CD8-positive, alpha-beta memory T cell (primary cell): ENCODE results near the gene DDX46. TPM values are rescaled to one million over a fixed set of nuclear protein-coding genes. Genes with fewer than 3 reads are reported as not detected.
"Not testable (repeated sequence)": the region's sequence is repeated elsewhere in the genome, so short reads cannot be mapped to it uniquely, and the experiment has no call there.

Experiments used
- CTCF ChIA-PET: fragments of 350-600 bp; sonication (Branson Sonifier 250); formaldehyde crosslinking; loops from one replicate; lab custom pipeline; 2021; ENCODE audit warnings: antibody characterized with exemption; lab: Charles Lee
- POLR2A ChIA-PET: fragments of 350-600 bp; sonication (Branson Sonifier 250); formaldehyde crosslinking; loops from one replicate; lab custom pipeline; 2021; ENCODE audit warnings: antibody characterized with exemption; lab: Charles Lee
- DNase-seq, 5 donors: peaks; one replicate each; pipeline versions ENCODE4 v3.0.0 to v3.0.0-alpha.2; 2020 to 2022; ENCODE audit warnings: mixed read lengths in 1 of 5
- H3K27ac ChIP-seq: one replicate; pipeline ENCODE4 v1.7.0; 2013; ENCODE audit warnings: low read depth, mild to moderate bottlenecking, low read length, moderate library complexity
- H3K27me3 ChIP-seq: 2 replicates; pipeline ENCODE4 v1.7.0; 2013; ENCODE audit warnings: low read length, mild to moderate bottlenecking; ENCODE audit not compliant: insufficient read depth, poor library complexity, severe bottlenecking
- H3K36me3 ChIP-seq: 2 replicates; pipeline ENCODE4 v1.7.0; 2013; ENCODE audit warnings: mild to moderate bottlenecking, low read length, moderate library complexity; ENCODE audit not compliant: insufficient read depth
- H3K4me1 ChIP-seq: 2 replicates; pipeline ENCODE4 v1.7.0; 2013; ENCODE audit warnings: mild to moderate bottlenecking, low read length, moderate library complexity; ENCODE audit not compliant: insufficient read depth
- H3K4me3 ChIP-seq: 2 replicates; pipeline ENCODE4 v1.7.0; 2013; ENCODE audit warnings: mild to moderate bottlenecking, low read length
- H3K9me3 ChIP-seq: 2 replicates; pipeline ENCODE4 v1.7.0; 2013; ENCODE audit warnings: mild to moderate bottlenecking, low read length
- H3K27ac Mint-ChIP-seq, 8 donors: one replicate each; pipeline ENCODE4 v1.8.0; 2020 to 2021; ENCODE audit warnings: mixed read lengths in 8 of 8, mild to moderate bottlenecking in 6 of 8, inconsistent platforms in 3 of 8, moderate library complexity in 3 of 8
- H3K27me3 Mint-ChIP-seq, 2 donors: one replicate each; pipeline ENCODE4 v1.8.0; 2020 to 2021; ENCODE audit warnings: mixed read lengths in 2 of 2, mild to moderate bottlenecking in 1 of 2, moderate library complexity in 1 of 2
- H3K36me3 Mint-ChIP-seq, 3 donors: one replicate each; pipeline ENCODE4 v1.8.0; 2020 to 2021; ENCODE audit warnings: mixed read lengths in 3 of 3, inconsistent platforms in 1 of 3, mild to moderate bottlenecking in 1 of 3
- H3K4me1 Mint-ChIP-seq, 3 donors: one replicate each; pipeline ENCODE4 v1.8.0; 2020 to 2021; ENCODE audit warnings: mixed read lengths in 3 of 3, inconsistent platforms in 1 of 3, mild to moderate bottlenecking in 1 of 3
- H3K4me3 Mint-ChIP-seq, 7 donors: one replicate each; pipeline ENCODE4 v1.8.0; 2020 to 2021; ENCODE audit warnings: mixed read lengths in 7 of 7, mild to moderate bottlenecking in 6 of 7, moderate library complexity in 4 of 7, inconsistent platforms in 2 of 7
- H3K9me3 Mint-ChIP-seq, 5 donors: one replicate each; pipeline ENCODE4 v1.8.0; 2020 to 2022; ENCODE audit warnings: mixed read lengths in 5 of 5, mild to moderate bottlenecking in 3 of 5, moderate library complexity in 2 of 5, inconsistent platforms in 1 of 5
- polyA plus RNA-seq: library from polyadenylated mRNA; unstranded; fragments of 300-500 nt; fragmentation: Illumina TruSeq; gene quantifications from one replicate; pipeline ENCODE4 v1.2.3, GENCODE V29; 2021
- total RNA-seq, 2 experiments: library from RNA; stranded (reverse); gene quantifications; one replicate each; pipeline ENCODE4 v1.2.3, GENCODE V29; 2021

The DDX46 gene
- total and polyA plus RNA-seq, 3 experiments from 2014 or later: 27.5 to 83.8 (median 81.3) TPM

DNA sequence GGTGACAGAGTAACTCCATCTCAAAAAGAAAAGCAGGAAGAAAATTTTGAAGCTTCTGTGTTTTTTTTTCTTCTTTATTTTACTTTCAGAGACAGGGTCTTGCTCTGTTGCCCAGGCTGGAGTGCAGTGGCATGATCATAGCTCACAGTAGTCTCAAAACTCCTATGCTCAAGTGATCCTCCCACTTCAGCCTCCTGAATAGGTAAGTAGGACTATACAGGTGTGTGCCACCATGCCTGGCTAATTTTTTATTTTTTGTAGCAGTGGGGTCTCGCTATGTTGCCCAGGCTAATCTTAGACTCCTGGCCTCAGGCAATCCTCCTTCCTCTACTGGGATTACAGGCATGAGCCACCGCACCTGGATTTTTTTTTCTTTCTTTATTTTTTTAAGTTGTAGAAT, 77.0 kb downstream of the DDX46 start:
- Histone ChIP-seq H3K4me1 (no peaks in the 10 kb centered on the region), H3K36me3 (peaks cover 3% of the 10 kb centered on the region), H3K27ac (no peak overlapping the region), H3K4me3 (no peak overlapping the region), H3K9me3 (no peaks in the 10 kb centered on the region), H3K27me3 (no peaks in the 10 kb centered on the region)
- Mint-ChIP-seq H3K4me3 (no peak overlapping the region), H3K36me3 (peaks cover 0 to 45% (median 6%) of the 10 kb centered on the region in 3 donors), H3K27ac (no peak overlapping the region), H3K4me1 (no peaks in the 10 kb centered on the region), H3K27me3 (no peaks in the 10 kb centered on the region), H3K9me3 (no peaks in the 10 kb centered on the region)
- CTCF ChIA-PET: interaction anchor here (1.7 kb wide), 1 partner anchor 69 kb away, joined by 4 read pairs; the partner anchor contains the start of gene PCBD2
- POLR2A ChIA-PET: no interaction called here
- DNase-seq: no peak

DNA sequence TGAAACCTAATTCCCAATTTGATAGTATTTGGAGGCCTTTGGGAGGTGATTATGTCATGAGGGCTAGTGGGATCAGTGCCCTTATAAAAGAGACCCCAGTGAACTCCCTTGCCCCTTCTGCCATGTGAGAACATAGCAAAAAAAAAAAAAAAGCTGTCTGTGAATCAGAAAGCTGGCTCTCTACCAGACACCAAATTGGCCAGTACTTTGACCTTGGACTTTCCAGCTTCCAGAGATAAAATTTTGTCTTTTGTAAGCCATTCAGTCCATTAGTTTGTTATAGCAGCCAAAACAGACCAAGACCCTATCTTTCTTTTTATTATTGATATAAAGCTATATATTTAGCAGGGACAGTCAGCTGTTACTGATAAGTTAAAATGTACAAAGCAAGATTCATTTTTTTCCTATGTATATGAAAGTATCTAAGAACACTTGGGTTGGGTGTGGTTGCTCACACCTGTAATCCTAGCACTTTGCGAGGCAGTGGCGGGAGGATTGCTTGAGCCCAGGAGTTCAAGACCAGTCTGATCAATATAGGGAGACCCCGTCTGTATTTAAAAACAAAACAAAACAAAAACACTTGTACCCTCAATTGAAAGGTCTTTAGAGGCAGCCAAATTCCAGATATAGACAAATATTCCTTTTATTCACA, 79.1 kb downstream of the DDX46 start:
- Histone ChIP-seq H3K27me3 (no peaks in the 10 kb centered on the region), H3K4me3 (no peak overlapping the region), H3K9me3 (no peaks in the 10 kb centered on the region), H3K36me3 (peaks cover 3% of the 10 kb centered on the region), H3K27ac (no peak overlapping the region), H3K4me1 (no peaks in the 10 kb centered on the region)
- no peaks in the 10 kb centered on the region for H3K4me1 Mint-ChIP-seq
- ChIA-PET CTCF (interaction anchor here (1.7 kb wide), 1 partner anchor 67 kb away, joined by 4 read pairs; the partner anchor contains the start of gene PCBD2), POLR2A (interaction anchor here (0.6 kb wide), 1 partner anchor 12 kb away, joined by 4 read pairs; no protein-coding TSS in a partner anchor)
- H3K36me3 Mint-ChIP-seq: peaks cover 0 to 39% (median 9%) of the 10 kb centered on the region in 3 donors
- H3K4me3 Mint-ChIP-seq: no peak overlapping the region
- H3K27ac Mint-ChIP-seq: no peak overlapping the region
- no peaks in the 10 kb centered on the region for H3K27me3 Mint-ChIP-seq
- no peak for DNase-seq
- no peaks in the 10 kb centered on the region for H3K9me3 Mint-ChIP-seq

DNA sequence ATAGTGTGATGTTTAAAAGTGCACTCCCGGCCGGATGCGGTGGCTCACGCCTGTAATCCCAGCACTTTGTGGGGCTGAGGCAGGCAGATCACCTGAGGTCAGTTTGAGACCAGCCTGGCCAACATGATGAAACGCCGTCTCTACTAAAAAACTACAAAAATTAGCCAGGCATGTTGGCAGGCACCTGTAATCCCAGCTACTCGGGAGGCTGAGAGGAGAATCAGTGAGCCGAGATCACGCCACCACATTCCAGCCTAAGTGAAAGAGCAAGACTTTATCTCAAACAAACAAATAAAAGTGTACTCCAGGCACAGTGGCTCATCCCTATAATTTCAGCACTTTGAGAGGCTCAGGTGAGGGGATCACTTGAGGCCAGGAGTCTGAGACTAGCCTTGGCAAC, 79.8 kb downstream of the DDX46 start:
- H3K27me3 Mint-ChIP-seq, DNase-seq, H3K27ac ChIP-seq, H3K4me3 ChIP-seq, H3K36me3 ChIP-seq, H3K4me1 Mint-ChIP-seq, H3K9me3 Mint-ChIP-seq, H3K27me3 ChIP-seq, H3K4me1 ChIP-seq, H3K4me3 Mint-ChIP-seq, H3K27ac Mint-ChIP-seq, CTCF ChIA-PET, H3K9me3 ChIP-seq, POLR2A ChIA-PET: not testable (repeated sequence)
- H3K36me3 Mint-ChIP-seq: peaks cover 0 to 35% (median 7%) of the 10 kb centered on the region in 3 donors

DNA sequence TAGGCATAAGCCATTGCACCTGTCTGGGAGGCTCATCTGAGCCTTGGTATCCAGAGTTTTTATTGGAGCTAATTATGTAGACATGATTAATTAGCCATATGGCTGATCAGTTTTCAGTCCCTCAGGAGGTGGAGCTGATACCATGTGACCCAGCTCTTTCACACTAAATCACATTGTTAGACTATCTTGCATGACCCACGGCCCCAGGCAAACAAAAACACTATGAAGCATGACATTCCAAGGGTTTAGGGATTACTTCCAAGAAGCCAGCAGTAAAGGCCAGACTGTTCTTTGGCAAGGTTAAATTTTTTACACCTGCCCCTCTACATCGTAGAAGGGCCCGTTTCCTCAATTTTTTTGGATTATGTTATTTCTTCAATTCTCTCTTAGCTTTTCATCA, 82.2 kb downstream of the DDX46 start:
- H3K9me3 Mint-ChIP-seq: no peaks in the 10 kb centered on the region

DNA sequence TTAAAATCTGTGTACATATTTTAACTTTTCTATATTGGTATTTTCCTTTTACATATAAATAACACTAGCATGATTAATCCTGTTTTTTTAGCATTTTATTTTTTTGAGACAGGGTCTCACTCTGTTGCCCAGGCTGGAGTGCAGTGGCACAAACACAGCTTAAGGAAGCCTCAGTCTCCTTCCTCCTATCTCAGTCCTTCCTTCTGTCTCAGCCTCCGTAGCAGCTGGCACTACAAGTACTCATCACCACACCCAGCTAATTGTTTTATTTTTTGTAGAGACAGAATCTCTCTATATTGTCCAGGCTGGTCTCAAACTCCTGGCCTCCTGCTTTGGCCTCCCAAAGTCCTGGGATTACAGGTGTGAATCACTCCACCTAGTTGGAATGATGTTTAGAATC, 85.7 kb downstream of the DDX46 start:
- no peak overlapping the region for H3K27ac ChIP-seq
- H3K27me3 ChIP-seq: no peaks in the 10 kb centered on the region
- H3K9me3 Mint-ChIP-seq: no peaks in the 10 kb centered on the region
- no peak overlapping the region for H3K4me3 ChIP-seq
- H3K4me3 Mint-ChIP-seq: no peak overlapping the region
- DNase-seq: no peak
- CTCF ChIA-PET: interaction anchor here (1.8 kb wide), 1 partner anchor 61 kb away, joined by 16 read pairs; the partner anchor contains the start of gene PCBD2
- H3K27ac Mint-ChIP-seq: peak overlapping the region in 6 of 8 donors; percentile 11 to 97 (median 62)
- no peaks in the 10 kb centered on the region for H3K27me3 Mint-ChIP-seq
- POLR2A ChIA-PET: interaction anchor here (0.6 to 1.9 kb wide), 2 partner anchors 60 to 106 kb away, joined by 3 to 21 read pairs; partner anchors contain the start of gene PCBD2
- peaks cover 25% of the 10 kb centered on the region for H3K4me1 ChIP-seq
- peaks cover 0 to 21% (median 4%) of the 10 kb centered on the region in 3 donors for H3K36me3 Mint-ChIP-seq
- H3K9me3 ChIP-seq: no peaks in the 10 kb centered on the region
- peaks cover 24 to 28% (median 28%) of the 10 kb centered on the region in 3 donors for H3K4me1 Mint-ChIP-seq
- H3K36me3 ChIP-seq: no peaks in the 10 kb centered on the region

More for the DNA sequence above, 82.2 kb downstream of the DDX46 start:
- Histone ChIP-seq H3K27ac (no peak overlapping the region), H3K9me3 (no peaks in the 10 kb centered on the region), H3K4me1 (peaks cover 8% of the 10 kb centered on the region), H3K4me3 (no peak overlapping the region), H3K27me3 (no peaks in the 10 kb centered on the region), H3K36me3 (no peaks in the 10 kb centered on the region)
- CTCF ChIA-PET: interaction anchor here (1.0 to 1.3 kb wide), 2 partner anchors 11 to 22 kb away, joined by 3 to 4 read pairs; no protein-coding TSS in a partner anchor
- Mint-ChIP-seq H3K27ac (peak overlapping the region in 1 of 8 donors; percentile 76), H3K4me1 (peaks cover 7 to 10% (median 9%) of the 10 kb centered on the region in 3 donors), H3K4me3 (no peak overlapping the region), H3K27me3 (no peaks in the 10 kb centered on the region), H3K36me3 (peaks cover 0 to 26% (median 6%) of the 10 kb centered on the region in 3 donors)
- no peak for DNase-seq
- POLR2A ChIA-PET: interaction anchor here (0.5 to 0.7 kb wide), 2 partner anchors 65 to 103 kb away, joined by 3 to 5 read pairs; no protein-coding TSS in a partner anchor

DNA sequence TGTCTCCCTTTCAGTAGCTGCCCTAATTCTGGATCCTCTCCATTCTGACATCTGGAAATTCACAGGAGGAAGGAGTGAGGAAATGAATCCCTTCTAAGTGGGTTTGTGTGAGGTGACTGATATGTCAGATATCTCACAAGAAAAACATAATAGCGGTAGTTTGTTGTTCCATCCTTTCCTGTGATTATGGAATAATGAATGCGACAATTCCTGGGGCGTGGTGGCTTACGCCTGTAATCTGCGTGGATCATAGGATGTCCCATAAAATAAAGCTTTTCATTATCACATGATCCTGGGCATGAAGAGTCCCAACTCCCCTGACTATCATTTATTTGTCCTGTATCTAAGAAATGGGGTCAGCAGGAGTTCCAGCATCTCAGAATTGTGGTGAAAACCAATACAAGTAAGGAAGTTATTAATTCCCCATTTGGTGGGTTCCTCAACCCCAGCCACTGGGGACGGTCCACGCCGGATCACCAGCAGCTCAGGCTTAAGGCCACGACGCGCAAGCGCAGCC, 86.8 kb downstream of the DDX46 start:
- Mint-ChIP-seq H3K4me1 (peaks cover 27 to 34% (median 34%) of the 10 kb centered on the region in 3 donors), H3K4me3 (peak overlapping the region; percentile 84 to 96 (median 88))
- H3K9me3 ChIP-seq: no peaks in the 10 kb centered on the region

DNA sequence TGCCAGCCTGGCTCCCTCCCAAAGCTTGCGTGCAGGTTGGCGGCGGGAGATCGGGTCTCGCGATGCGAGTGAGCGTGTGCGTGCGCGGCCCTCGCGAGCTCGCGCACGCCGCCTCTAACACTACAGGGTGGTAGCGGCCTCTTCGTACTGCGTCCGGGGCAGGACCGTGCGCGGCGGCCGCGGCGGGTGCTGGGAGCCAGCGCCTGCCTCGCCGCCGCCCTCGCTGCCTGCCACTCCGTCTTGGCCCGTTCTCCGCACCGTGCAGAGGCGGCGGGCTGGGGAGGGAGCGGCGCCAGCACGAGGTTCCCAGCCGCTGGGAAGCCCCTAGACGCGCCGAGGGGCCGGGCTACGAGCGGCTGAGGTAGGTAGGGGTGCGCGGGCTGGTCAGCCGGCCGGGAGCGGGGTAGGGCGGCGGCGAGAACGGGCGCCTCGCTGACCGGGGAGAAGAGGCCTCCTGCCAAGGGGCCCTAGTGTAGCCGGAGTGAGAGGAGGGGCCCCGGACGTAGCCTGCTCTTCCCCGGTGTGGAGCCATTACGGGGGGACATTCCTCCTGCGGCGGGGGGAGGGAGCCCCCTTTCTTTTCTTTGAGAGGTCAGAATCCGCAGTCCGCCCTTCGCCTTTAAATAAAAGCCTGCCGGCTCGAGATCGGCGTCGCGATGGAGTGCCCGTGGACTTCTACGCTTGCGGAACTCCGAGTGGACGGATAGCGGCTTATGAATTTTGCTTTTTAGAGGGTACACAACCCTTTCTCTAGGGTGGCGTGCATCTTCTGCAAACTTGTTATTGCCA, 87.5 kb downstream of the DDX46 start, which contains the start of gene C5orf24:
Gene C5orf24, plus strand, starts transcription at position 117 of the 789 bp plus-strand sequence. CDS start 8,933 bp downstream, outside the sequence.
- DNase-seq: peak; percentile 84 to 94 (median 90)
- H3K27me3 ChIP-seq: no peaks in the 10 kb centered on the region
- H3K27me3 Mint-ChIP-seq: no peaks in the 10 kb centered on the region
- H3K27ac Mint-ChIP-seq: peak within 1 kb of the TSS; percentile 92 to 98 (median 96)
- H3K4me3 ChIP-seq: peak within 1 kb of the TSS; percentile 70
- H3K36me3 Mint-ChIP-seq: peaks cover 0 to 21% (median 2%) of the 10 kb centered on the region in 3 donors
- H3K4me1 ChIP-seq: peaks cover 25% of the 10 kb centered on the region
- no peaks in the 10 kb centered on the region for H3K9me3 ChIP-seq
- no peaks in the 10 kb centered on the region for H3K9me3 Mint-ChIP-seq
- peak within 1 kb of the TSS; percentile 92 for H3K27ac ChIP-seq
- POLR2A ChIA-PET: interaction anchor here (0.6 to 1.9 kb wide), 9 partner anchors 11 to 620 kb away, joined by 3 to 21 read pairs (median 4); partner anchors contain the start of genes CAMLG, PCBD2, PPP2CA and TXNDC15
- no peaks in the 10 kb centered on the region for H3K36me3 ChIP-seq
- peaks cover 30 to 40% (median 39%) of the 10 kb centered on the region in 3 donors for H3K4me1 Mint-ChIP-seq
- H3K4me3 Mint-ChIP-seq: peak within 1 kb of the TSS; percentile 84 to 96 (median 88)
- CTCF ChIA-PET: interaction anchor here (1.1 to 1.8 kb wide), 4 partner anchors 15 to 59 kb away, joined by 3 to 16 read pairs (median 6); partner anchors contain the start of genes PCBD2 and TXNDC15

More for the DNA sequence above, 86.8 kb downstream of the DDX46 start:
- peak overlapping the region; percentile 92 for H3K27ac ChIP-seq
- H3K36me3 ChIP-seq: no peaks in the 10 kb centered on the region
- H3K27me3 Mint-ChIP-seq: no peaks in the 10 kb centered on the region
- DNase-seq: no peak
- ChIA-PET CTCF (interaction anchor here (1.1 to 1.8 kb wide), 3 partner anchors 15 to 60 kb away, joined by 3 to 16 read pairs (median 4); partner anchors contain the start of genes PCBD2 and TXNDC15), POLR2A (interaction anchor here (0.6 to 1.9 kb wide), 8 partner anchors 12 to 620 kb away, joined by 3 to 21 read pairs (median 4); partner anchors contain the start of genes CAMLG, PCBD2, PPP2CA and TXNDC15)
- H3K4me1 ChIP-seq: peaks cover 25% of the 10 kb centered on the region
- H3K4me3 ChIP-seq: peak overlapping the region; percentile 38
- H3K27me3 ChIP-seq: no peaks in the 10 kb centered on the region
- peak overlapping the region; percentile 91 to 98 (median 96) for H3K27ac Mint-ChIP-seq
- H3K9me3 Mint-ChIP-seq: no peaks in the 10 kb centered on the region
- H3K36me3 Mint-ChIP-seq: peaks cover 0 to 21% (median 5%) of the 10 kb centered on the region in 3 donors
